22Rv1 (cell line): ENCODE results near the gene SLC25A17.
"Not testable (repeated sequence)": the region's sequence is repeated elsewhere in the genome, so short reads cannot be mapped to it uniquely, and the experiment has no call there.

Source experiments
- H3K27ac ChIP-seq: fragments of 450-650 bp; 2 replicates; pipeline ENCODE4 v1.5.1; 2017
- CTCF ChIP-seq: fragments of 450-650 bp; IDR thresholded peaks from 2 replicates; pipeline ENCODE4 v1.5.1; 2017; ENCODE audit warnings: mild to moderate bottlenecking
- ZFX ChIP-seq: fragments of 450-650 bp; IDR thresholded peaks from 2 replicates; pipeline ENCODE4 v1.6.1; 2017; ENCODE audit warnings: antibody characterized with exemption, borderline replicate concordance

Gene SLC25A17

GRCh38 chr22:40726514-40726913 is 92.6 kb downstream of the SLC25A17 start:
- no peak overlapping the region for H3K27ac ChIP-seq
- TF ChIP-seq CTCF (no peak), ZFX (no peak)

GRCh38 chr22:40723396-40723933 is 95.7 kb downstream of the SLC25A17 start:
- no peak overlapping the region for H3K27ac ChIP-seq
- no peak for TF ChIP-seq ZFX
- no peak for TF ChIP-seq CTCF

- TF ChIP-seq ZFX (no peak), CTCF (no peak)
- H3K27ac ChIP-seq, result no peak overlapping the region
Measured at GRCh38 chr22:40721266-40721665, 97.9 kb downstream of the SLC25A17 start.

- TF ChIP-seq ZFX (no peak), CTCF (no peak)
- no peak overlapping the region for H3K27ac ChIP-seq
Measured at GRCh38 chr22:40720538-40721256, 98.4 kb downstream of the SLC25A17 start.

- H3K27ac ChIP-seq, result not testable (repeated sequence)
Measured at GRCh38 chr22:40720156-40720537, 99.0 kb downstream of the SLC25A17 start.
